GM19372 (cell line): ENCODE results near the gene CCS.

Experiments
- ATAC-seq: cut with Tn5 transposase; IDR thresholded peaks from one replicate; pipeline ENCODE4 v1.9.1; 2021; ENCODE audit warnings: mild to moderate bottlenecking, low read depth, moderate library complexity; ENCODE audit not compliant: unreplicated experiment

CCS gene

DNA sequence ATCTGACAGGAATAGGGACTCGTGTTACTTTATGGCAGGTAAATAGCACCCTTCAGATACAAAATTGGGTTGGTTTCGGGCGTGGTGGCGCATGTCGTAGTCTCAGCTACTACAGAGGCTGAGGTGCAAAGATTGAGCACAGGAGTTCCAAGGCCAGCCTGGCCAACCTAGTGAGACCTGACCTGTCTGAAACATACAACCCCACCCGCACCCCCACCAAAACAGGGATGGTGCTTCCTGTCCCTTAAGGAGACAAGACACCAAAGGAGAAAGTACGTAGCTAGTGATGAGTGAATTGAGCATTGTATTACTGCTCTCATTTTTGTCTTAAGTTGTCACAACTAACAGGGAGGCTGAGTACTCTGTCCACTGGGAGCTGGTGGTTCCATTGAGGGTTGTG, 59.7 kb downstream of the CCS start:
- ATAC-seq: no peak

DNA sequence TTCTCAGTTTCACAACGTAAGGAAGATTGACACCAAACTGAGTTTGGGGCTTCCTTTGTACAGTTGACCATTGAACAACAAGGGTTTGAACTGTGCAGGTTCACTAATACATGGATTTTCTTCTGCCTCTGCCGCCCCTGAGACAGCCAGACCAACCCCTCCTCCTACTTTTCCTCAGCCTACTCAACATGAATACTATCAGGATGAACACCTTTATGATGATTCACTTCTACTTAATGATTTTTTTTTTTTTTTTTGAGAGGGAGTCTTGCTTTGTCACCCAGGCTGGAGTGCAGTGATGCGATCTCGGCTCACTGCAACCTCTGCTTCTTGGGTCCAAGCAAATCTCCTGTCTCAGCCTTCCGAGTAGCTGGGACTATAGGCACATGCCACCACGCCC, 60.1 kb downstream of the CCS start:
- ATAC-seq: no peak
